ENCODE results near the gene MDN1. TPM values are rescaled to one million over a fixed set of nuclear protein-coding genes. Genes with fewer than 3 reads are reported as not detected.

MDN1 gene
- total and polyA plus RNA-seq, 2 experiments from 2014 or later: 8.0 to 20.9 TPM

DNA sequence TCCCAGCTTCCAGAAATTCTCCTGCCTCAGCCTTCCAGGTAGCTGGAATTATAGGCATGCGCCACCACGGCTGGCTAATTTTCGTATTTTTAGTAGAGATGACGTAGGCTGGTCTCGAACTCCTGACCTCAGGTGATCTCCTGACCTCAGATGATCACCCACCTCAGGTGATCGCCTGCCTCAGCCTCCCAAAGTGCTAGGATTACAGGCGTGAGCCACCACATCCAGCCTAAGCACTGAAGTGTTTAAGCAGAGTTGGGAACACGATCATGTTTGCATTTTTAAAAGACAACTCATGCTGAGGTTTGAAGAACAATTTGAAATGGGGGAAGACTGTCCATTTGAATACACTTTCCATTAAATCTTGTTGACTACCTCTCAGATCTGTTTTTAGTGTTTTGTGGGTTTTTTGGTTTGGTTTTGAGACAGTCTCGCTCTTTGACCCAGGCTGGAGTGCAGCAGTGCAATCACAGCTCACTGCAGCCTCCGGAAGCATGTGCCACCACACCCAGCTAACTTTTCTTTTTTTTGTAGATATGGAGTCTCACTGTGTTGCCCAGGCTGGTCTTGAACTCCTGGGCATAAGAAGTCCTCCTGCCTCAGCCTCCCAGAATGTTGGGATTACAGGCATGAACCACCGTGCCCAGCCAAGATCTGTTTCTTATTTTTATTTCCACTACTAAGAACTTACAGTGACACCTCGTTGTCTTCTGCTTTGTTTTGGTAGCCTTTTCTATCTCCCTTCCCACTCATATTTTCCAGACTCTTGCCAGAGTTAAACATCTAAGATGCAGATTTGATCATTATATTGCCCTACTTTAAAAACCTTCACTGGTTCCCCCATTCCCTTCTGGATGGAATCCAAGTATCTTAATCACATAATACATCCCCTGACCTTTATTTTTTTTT is 15.5 kb upstream of the MDN1 start:
- H2AFZ ChIP-seq: no peak overlapping the region
- H4K20me1 ChIP-seq (ENCODE audit: insufficient read depth, poor library complexity, severe bottlenecking): no peaks in the 10 kb centered on the region
- 96% methylated on average over 12 of the region's 12 CpGs for WGBS (ENCODE audit: low lambda C conversion rate, missing lambda C conversion rate)
- no peaks in the 10 kb centered on the region for H3K9me2 ChIP-seq (replicated peaks; ENCODE audit: insufficient read depth)
- H3K4me2 ChIP-seq: no peak overlapping the region
- H3K4me1 ChIP-seq (ENCODE audit: insufficient read depth): peaks cover 6% of the 10 kb centered on the region
- DNase-seq (ENCODE audit: low spot score): no peak
- no peaks in the 10 kb centered on the region for H3K9me3 ChIP-seq (ENCODE audit: low read depth)
- no peak for TF ChIP-seq EZH2phosphoT487 (IDR thresholded peaks at IDR 0.05; ENCODE audit: low read depth, severe bottlenecking, unreplicated experiment)
- TF ChIP-seq EZH2 (IDR thresholded peaks at IDR 0.05; ENCODE audit: borderline replicate concordance): no peak
- TF ChIP-seq, protein P1, sequence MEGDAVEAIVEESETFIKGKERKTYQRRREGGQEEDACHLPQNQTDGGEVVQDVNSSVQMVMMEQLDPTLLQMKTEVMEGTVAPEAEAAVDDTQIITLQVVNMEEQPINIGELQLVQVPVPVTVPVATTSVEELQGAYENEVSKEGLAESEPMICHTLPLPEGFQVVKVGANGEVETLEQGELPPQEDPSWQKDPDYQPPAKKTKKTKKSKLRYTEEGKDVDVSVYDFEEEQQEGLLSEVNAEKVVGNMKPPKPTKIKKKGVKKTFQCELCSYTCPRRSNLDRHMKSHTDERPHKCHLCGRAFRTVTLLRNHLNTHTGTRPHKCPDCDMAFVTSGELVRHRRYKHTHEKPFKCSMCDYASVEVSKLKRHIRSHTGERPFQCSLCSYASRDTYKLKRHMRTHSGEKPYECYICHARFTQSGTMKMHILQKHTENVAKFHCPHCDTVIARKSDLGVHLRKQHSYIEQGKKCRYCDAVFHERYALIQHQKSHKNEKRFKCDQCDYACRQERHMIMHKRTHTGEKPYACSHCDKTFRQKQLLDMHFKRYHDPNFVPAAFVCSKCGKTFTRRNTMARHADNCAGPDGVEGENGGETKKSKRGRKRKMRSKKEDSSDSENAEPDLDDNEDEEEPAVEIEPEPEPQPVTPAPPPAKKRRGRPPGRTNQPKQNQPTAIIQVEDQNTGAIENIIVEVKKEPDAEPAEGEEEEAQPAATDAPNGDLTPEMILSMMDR (IDR thresholded peaks at IDR 0.05; ENCODE audit: poor library complexity): no peak
- no peaks in the 10 kb centered on the region for H3K36me3 ChIP-seq (replicated peaks; ENCODE audit: insufficient read depth, low read depth)
- no peaks in the 10 kb centered on the region for H3K27me3 ChIP-seq
- H3K4me3 ChIP-seq: no peak overlapping the region
- peaks cover 64% of the 10 kb centered on the region for H3K79me2 ChIP-seq
- H3K27ac ChIP-seq: no peak overlapping the region

DNA sequence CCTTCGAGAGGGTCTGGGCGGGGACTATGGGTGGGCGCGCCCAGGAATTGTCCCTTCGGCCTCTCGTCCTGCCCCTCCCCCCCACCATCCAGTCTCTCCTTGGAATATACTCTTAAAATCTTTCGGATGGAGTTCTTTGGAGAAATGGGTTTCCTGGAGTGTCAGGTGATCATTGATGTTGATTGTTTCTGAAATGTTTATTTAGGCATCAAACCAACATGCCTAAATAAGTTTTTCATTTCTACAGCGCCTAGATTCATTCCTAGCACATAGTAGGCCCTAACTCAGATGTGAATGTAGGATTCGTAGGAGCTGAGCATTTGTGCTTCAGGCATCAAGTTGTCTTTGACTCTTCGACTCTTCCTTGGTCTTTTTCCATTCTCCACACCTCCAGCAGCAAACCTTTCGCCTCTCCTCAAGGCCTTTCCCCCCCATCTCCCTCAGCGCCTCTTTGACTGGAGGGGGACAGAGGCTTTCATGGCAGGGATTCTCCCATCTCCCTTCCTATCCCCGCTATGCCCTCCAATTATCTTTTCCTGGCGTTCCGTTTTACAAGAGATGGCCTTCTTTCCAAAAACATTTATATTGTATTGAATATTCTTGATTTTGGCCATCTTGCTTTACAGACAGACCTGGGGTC is 10.7 kb upstream of the MDN1 start:
- peak overlapping the region; percentile 85 for H3K4me2 ChIP-seq
- H2AFZ ChIP-seq: peak overlapping the region; percentile 38
- H3K9me3 ChIP-seq (ENCODE audit: low read depth): no peaks in the 10 kb centered on the region
- H3K27me3 ChIP-seq: no peaks in the 10 kb centered on the region
- no peaks in the 10 kb centered on the region for H4K20me1 ChIP-seq (ENCODE audit: insufficient read depth, poor library complexity, severe bottlenecking)
- H3K79me2 ChIP-seq: peaks cover 26% of the 10 kb centered on the region
- no peaks in the 10 kb centered on the region for H3K36me3 ChIP-seq (replicated peaks; ENCODE audit: insufficient read depth, low read depth)
- 6% methylated on average over 15 of the region's 15 CpGs for WGBS (ENCODE audit: low lambda C conversion rate, missing lambda C conversion rate)
- H3K4me1 ChIP-seq (ENCODE audit: insufficient read depth): peaks cover 6% of the 10 kb centered on the region
- H3K9me2 ChIP-seq (replicated peaks; ENCODE audit: insufficient read depth): no peaks in the 10 kb centered on the region
- DNase-seq (ENCODE audit: low spot score): no peak
- peak overlapping the region; percentile 37 for H3K4me3 ChIP-seq
- TF ChIP-seq EZH2 (IDR thresholded peaks at IDR 0.05; ENCODE audit: borderline replicate concordance) (no peak), EZH2phosphoT487 (IDR thresholded peaks at IDR 0.05; ENCODE audit: low read depth, severe bottlenecking, unreplicated experiment) (no peak)
- TF ChIP-seq, protein P1 (IDR thresholded peaks at IDR 0.05; ENCODE audit: poor library complexity): no peak
- H3K27ac ChIP-seq: peak overlapping the region; percentile 53

DNA sequence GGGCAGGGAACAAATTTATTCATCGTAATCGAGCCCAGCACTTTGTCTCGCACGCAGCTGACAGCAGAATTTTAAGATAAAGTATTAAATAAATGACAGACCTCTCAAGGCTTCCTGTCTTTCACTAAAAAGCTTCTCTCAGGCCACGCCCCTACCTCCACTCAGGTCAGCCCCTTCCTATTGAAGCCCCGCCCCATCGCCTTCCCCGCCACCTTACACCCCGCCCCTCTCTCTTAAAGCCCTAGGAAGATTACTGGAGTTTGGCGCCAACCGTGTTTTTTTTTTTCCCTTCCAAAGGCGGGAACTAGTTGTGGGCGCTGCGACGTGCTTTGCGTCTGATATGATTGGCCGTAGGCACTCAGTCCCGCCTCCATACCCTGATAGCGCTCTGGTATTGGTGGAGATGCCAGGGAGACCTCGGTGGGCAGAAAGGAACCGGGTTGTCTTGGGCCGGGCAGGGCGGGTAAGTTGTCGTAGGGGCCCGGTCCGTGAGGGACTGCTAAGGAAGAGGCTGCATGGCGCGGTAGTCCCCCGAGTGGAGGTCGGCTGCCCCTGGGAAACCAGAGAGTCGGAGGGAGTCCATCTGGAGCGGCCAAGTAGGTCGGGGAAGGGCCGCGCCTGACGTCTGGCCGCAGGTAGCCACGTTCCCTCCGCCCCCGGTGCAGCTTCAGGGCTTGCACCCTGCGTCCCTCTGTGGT is 10.0 kb upstream of the MDN1 start, which contains the start of gene CASP8AP2:
Gene CASP8AP2 (plus strand): TSS at position 409 of the 698 bp plus-strand sequence.
- WGBS (ENCODE audit: low lambda C conversion rate, missing lambda C conversion rate): under 1% methylated on average over 37 of the region's 41 CpGs
- H3K36me3 ChIP-seq (replicated peaks; ENCODE audit: insufficient read depth, low read depth): no peaks in the 10 kb centered on the region
- peak within 1 kb of the TSS; percentile 37 for H3K4me3 ChIP-seq
- peaks cover 26% of the 10 kb centered on the region for H3K79me2 ChIP-seq
- no peaks in the 10 kb centered on the region for H3K27me3 ChIP-seq
- H3K9me2 ChIP-seq (replicated peaks; ENCODE audit: insufficient read depth): no peaks in the 10 kb centered on the region
- TF ChIP-seq EZH2 (IDR thresholded peaks at IDR 0.05; ENCODE audit: borderline replicate concordance) (no peak), EZH2phosphoT487 (IDR thresholded peaks at IDR 0.05; ENCODE audit: low read depth, severe bottlenecking, unreplicated experiment) (no peak)
- TF ChIP-seq, protein P1 (IDR thresholded peaks at IDR 0.05; ENCODE audit: poor library complexity): no peak
- H3K4me1 ChIP-seq (ENCODE audit: insufficient read depth): peaks cover 6% of the 10 kb centered on the region
- peak within 1 kb of the TSS; percentile 70 for H3K27ac ChIP-seq
- H4K20me1 ChIP-seq (ENCODE audit: insufficient read depth, poor library complexity, severe bottlenecking): no peaks in the 10 kb centered on the region
- peak within 1 kb of the TSS; percentile 85 for H3K4me2 ChIP-seq
- DNase-seq (ENCODE audit: low spot score): peak; percentile 99
- no peaks in the 10 kb centered on the region for H3K9me3 ChIP-seq (ENCODE audit: low read depth)
- H2AFZ ChIP-seq: peak within 1 kb of the TSS; percentile 80

Data from hepatocyte (in vitro differentiated cells).